Testis (tissue), 2 donors: ENCODE measurements around the gene CUX1.

Experiments
- POLR2A ChIP-seq: fragments of 450-650 bp; IDR thresholded peaks from one replicate; pipeline ENCODE4 v1.6.1; 2017; ENCODE audit warnings: antibody characterized with exemption, mild to moderate bottlenecking, moderate library complexity
- TF ChIP-seq, protein P1 (sequence below), 3 experiments: fragments of 450-650 bp in 2 of 3; fragments of 200-600 bp in 1 of 3; sonication (generic) in 1 of 3; IDR thresholded peaks; one replicate each; pipeline ENCODE4 v1.5.1; 2016 to 2019; ENCODE audit warnings: antibody characterized with exemption in 3 of 3, mild to moderate bottlenecking in 2 of 3, moderate library complexity in 1 of 3

DNA sequence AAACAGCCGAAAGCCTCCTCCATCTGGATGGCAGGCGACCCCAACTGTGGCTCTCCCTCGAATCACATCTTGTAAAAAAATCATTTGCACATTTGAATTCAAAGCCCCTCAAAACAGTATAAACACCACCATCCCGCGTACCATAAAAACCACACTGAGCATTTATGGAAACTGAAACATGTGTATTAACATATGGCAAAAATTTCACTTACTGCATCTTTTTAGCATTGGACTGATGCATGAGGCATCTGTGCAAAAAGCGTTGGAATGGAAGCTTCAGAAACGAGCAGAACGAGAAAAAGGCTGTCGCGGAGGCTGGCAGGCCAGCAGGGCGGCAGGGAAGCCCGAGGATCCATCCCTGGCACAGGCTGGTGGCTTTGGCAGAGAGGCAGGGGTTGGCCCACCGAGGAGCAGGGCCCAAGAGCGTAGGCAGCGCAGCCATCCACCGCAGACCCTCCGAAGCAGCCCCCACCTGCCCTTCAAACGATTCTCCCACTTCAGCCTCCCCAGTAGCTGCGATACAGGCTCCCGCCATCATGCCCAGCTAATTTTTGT is 39.3 kb upstream of the CUX1 start:
- TF ChIP-seq, protein P1, sequence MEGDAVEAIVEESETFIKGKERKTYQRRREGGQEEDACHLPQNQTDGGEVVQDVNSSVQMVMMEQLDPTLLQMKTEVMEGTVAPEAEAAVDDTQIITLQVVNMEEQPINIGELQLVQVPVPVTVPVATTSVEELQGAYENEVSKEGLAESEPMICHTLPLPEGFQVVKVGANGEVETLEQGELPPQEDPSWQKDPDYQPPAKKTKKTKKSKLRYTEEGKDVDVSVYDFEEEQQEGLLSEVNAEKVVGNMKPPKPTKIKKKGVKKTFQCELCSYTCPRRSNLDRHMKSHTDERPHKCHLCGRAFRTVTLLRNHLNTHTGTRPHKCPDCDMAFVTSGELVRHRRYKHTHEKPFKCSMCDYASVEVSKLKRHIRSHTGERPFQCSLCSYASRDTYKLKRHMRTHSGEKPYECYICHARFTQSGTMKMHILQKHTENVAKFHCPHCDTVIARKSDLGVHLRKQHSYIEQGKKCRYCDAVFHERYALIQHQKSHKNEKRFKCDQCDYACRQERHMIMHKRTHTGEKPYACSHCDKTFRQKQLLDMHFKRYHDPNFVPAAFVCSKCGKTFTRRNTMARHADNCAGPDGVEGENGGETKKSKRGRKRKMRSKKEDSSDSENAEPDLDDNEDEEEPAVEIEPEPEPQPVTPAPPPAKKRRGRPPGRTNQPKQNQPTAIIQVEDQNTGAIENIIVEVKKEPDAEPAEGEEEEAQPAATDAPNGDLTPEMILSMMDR (IDR thresholded peaks at IDR 0.05) = no peak
- TF ChIP-seq POLR2A = no peak
